Measurements from ENCODE around the gene EXOC6B.
"Not testable (repeated sequence)": the region's sequence is repeated elsewhere in the genome, so short reads cannot be mapped to it uniquely, and the experiment has no call there.

The EXOC6B gene

DNA sequence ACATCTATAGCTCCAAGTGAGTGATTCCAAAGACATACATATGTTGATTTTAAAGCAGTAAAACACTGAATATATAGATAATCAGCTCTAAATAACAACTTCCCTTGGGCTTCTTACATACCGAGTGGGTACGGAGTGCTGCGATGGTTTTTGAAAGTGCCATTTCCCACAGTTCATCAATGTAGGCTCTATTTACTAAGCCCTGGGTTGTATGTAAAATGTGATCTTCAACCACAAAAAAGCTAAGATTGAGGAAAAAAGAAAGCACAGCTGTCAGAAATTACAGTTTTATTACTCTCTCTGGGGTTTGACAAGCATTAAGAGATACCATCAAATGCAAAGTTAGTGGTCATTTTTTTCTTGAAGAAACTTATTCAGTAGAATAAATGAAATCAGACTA lies 312.8 kb downstream of the EXOC6B start:
- Histone ChIP-seq H3K9me3 (ENCODE audit: control insufficient read depth, low read depth, low read length) (no peaks in the 10 kb centered on the region), H3K4me1 (ENCODE audit: control insufficient read depth, low read depth, low read length) (no peaks in the 10 kb centered on the region), H3K4me3 (ENCODE audit: low read length) (no peak overlapping the region), H3K36me3 (ENCODE audit: control insufficient read depth, low read depth, low read length) (peaks cover 4% of the 10 kb centered on the region), H3K27me3 (ENCODE audit: control insufficient read depth, insufficient read depth, low read length) (no peaks in the 10 kb centered on the region), H3K9ac (ENCODE audit: low read length) (no peak overlapping the region), H3K27ac (ENCODE audit: low read length) (no peak overlapping the region)

DNA sequence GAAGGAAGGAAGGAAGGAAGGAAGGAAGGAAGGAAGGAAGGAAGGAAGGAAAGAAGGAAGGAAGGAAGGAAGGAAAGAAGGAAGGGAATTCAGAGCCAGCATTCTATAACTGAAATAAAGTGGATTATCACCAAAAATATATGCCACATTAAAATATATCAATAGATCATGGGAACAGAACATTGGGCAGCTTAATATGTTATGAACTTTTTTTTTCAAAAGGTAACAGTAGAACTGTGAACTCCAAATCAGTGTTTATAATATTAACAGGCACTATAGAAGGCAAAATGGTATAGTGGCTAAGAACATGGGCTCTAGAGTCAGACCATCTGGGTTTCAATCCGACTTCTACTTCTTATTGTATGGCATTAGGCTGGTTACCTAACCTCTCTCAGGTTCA lies 313.5 kb downstream of the EXOC6B start:
- H3K4me1 ChIP-seq (ENCODE audit: control insufficient read depth, low read depth, low read length): no peaks in the 10 kb centered on the region
- H3K9ac ChIP-seq (ENCODE audit: low read length): no peak overlapping the region
- H3K9me3 ChIP-seq (ENCODE audit: control insufficient read depth, low read depth, low read length): no peaks in the 10 kb centered on the region
- peaks cover 4% of the 10 kb centered on the region for H3K36me3 ChIP-seq (ENCODE audit: control insufficient read depth, low read depth, low read length)
- H3K4me3 ChIP-seq (ENCODE audit: low read length): no peak overlapping the region
- no peaks in the 10 kb centered on the region for H3K27me3 ChIP-seq (ENCODE audit: control insufficient read depth, insufficient read depth, low read length)
- H3K27ac ChIP-seq (ENCODE audit: low read length): no peak overlapping the region

DNA sequence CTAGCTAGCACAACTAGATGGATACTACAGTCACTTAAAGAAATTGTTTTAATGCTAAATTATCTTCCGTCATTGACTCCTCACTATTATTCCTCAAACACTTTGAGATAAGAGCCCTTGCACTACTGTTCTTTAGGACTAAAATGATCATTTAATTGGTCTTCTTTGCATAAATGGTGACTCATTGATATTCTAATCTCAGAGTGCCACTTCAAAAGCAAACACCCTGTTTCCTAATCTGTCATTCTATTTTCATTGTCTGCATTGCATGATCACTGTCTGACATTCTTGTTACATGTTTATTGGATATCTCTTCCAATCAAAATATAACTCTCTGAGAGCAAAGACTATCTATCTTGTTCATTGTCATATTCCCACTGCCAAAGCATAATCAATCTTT lies 313.9 kb downstream of the EXOC6B start:
- Histone ChIP-seq H3K4me1 (ENCODE audit: control insufficient read depth, low read depth, low read length) (no peaks in the 10 kb centered on the region), H3K9ac (ENCODE audit: low read length) (no peak overlapping the region), H3K27me3 (ENCODE audit: control insufficient read depth, insufficient read depth, low read length) (no peaks in the 10 kb centered on the region), H3K27ac (ENCODE audit: low read length) (no peak overlapping the region), H3K4me3 (ENCODE audit: low read length) (no peak overlapping the region), H3K36me3 (ENCODE audit: control insufficient read depth, low read depth, low read length) (peaks cover 4% of the 10 kb centered on the region), H3K9me3 (ENCODE audit: control insufficient read depth, low read depth, low read length) (no peaks in the 10 kb centered on the region)

DNA sequence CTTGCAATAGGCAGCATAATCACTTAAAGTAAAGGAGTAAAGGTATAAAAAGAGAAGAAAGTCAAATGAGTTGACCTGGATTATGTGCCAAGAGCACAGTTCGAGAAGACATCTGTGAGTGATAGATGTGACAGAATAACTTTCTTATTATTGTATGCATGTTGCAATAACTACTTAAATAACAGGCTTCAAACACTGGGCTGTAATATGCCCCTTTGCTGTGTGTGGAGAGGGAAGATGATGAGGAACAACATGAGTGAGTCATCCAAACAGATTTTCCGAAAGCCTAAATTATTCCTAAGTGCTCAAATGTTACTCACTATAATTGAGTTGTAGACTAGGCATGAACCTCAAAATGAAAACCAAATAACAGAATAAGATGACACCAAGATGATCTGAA lies 328.1 kb downstream of the EXOC6B start:
- no peaks in the 10 kb centered on the region for H3K4me1 ChIP-seq (ENCODE audit: control insufficient read depth, low read depth, low read length)
- H3K27ac ChIP-seq (ENCODE audit: low read length): no peak overlapping the region
- H3K9ac ChIP-seq (ENCODE audit: low read length): no peak overlapping the region
- no peaks in the 10 kb centered on the region for H3K36me3 ChIP-seq (ENCODE audit: control insufficient read depth, low read depth, low read length)
- H3K27me3 ChIP-seq (ENCODE audit: control insufficient read depth, insufficient read depth, low read length): no peaks in the 10 kb centered on the region
- no peak overlapping the region for H3K4me3 ChIP-seq (ENCODE audit: low read length)
- no peaks in the 10 kb centered on the region for H3K9me3 ChIP-seq (ENCODE audit: control insufficient read depth, low read depth, low read length)

DNA sequence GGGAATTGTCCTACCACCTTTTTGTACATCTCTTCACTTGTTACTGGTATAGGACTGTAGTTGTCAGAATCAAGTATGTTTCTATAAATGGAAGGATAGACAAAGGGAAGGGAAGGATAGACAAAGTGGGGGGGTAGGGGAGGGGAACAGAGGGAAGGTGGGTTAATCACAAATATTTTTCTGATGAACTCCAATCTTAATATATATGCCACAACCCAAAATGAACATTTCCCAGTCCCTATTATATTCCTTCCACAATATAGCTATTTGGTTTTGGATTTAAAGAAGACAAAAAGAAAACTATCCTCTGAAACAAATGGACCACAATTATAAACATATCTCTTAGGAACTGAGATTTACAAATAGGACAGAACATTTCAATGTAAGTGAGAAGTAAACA lies 329.4 kb downstream of the EXOC6B start:
- no peak overlapping the region for H3K27ac ChIP-seq (ENCODE audit: low read length)
- no peaks in the 10 kb centered on the region for H3K9me3 ChIP-seq (ENCODE audit: control insufficient read depth, low read depth, low read length)
- H3K9ac ChIP-seq (ENCODE audit: low read length): no peak overlapping the region
- no peaks in the 10 kb centered on the region for H3K36me3 ChIP-seq (ENCODE audit: control insufficient read depth, low read depth, low read length)
- H3K4me3 ChIP-seq (ENCODE audit: low read length): no peak overlapping the region
- H3K4me1 ChIP-seq (ENCODE audit: control insufficient read depth, low read depth, low read length): no peaks in the 10 kb centered on the region
- no peaks in the 10 kb centered on the region for H3K27me3 ChIP-seq (ENCODE audit: control insufficient read depth, insufficient read depth, low read length)

DNA sequence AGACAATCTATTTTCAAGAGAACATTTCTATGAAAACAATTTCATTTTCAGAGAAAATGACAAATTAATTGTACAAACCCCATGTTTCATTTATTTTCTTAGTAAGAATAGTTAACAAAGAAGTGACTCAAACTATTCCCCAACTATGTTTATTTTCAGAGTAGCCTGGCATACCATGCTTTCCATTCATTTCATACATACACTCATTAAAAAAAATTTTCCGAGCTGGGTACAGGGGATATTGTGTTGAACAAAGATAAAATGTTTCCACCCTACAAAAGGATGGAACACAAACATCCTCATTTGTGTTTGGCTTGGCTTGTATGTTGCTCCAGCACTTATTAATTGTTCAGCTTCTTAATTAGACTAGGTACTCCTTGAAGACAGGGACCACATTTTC lies 331.4 kb downstream of the EXOC6B start:
- Histone ChIP-seq H3K27ac (ENCODE audit: low read length) (no peak overlapping the region), H3K9me3 (ENCODE audit: control insufficient read depth, low read depth, low read length) (no peaks in the 10 kb centered on the region), H3K9ac (ENCODE audit: low read length) (no peak overlapping the region), H3K4me1 (ENCODE audit: control insufficient read depth, low read depth, low read length) (no peaks in the 10 kb centered on the region), H3K27me3 (ENCODE audit: control insufficient read depth, insufficient read depth, low read length) (no peaks in the 10 kb centered on the region), H3K4me3 (ENCODE audit: low read length) (no peak overlapping the region), H3K36me3 (ENCODE audit: control insufficient read depth, low read depth, low read length) (no peaks in the 10 kb centered on the region)

DNA sequence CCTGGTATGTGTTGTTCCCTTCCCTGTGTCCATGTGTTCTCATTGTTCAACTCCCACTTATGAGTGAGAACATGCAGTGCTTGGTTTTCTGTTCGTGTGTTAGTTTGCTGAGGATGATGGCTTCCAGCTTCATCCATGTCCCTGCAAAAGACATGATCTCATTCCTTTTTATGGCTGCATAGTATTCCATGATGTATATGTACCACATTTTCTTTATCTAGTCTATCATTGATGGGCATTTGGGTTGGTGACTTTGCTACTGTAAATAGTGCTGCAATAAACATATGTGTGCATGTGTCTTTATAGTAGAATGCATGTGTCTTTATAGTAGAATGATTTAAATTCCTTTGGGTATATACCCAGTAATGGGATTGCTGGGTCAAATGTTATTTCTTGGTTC lies 341.2 kb downstream of the EXOC6B start:
- not testable (repeated sequence) for H3K4me3 ChIP-seq (ENCODE audit: low read length); H3K9ac ChIP-seq (ENCODE audit: low read length); H3K4me1 ChIP-seq (ENCODE audit: control insufficient read depth, low read depth, low read length); H3K27me3 ChIP-seq (ENCODE audit: control insufficient read depth, insufficient read depth, low read length); H3K9me3 ChIP-seq (ENCODE audit: control insufficient read depth, low read depth, low read length); H3K36me3 ChIP-seq (ENCODE audit: control insufficient read depth, low read depth, low read length); H3K27ac ChIP-seq (ENCODE audit: low read length)

DNA sequence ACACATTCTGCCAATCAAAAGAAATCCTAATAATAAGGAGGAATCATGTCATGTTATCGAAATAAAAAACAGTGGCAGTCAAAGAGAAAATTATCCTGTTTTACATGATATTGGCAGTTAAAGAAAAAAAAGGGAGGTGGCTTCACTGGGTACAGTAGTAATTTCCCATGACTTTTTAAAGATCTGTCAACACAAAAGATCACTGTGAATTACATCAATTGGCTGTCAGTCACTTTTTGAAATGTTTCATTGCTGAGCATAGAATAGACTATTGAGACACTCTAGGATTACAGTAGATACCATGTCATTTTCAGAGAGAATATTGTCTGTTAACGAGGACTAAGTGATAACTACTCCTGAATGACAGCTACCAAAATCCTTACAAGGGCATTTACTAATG lies 342.5 kb downstream of the EXOC6B start:
- no peaks in the 10 kb centered on the region for H3K9me3 ChIP-seq (ENCODE audit: control insufficient read depth, low read depth, low read length)
- no peak overlapping the region for H3K9ac ChIP-seq (ENCODE audit: low read length)
- H3K4me3 ChIP-seq (ENCODE audit: low read length): no peak overlapping the region
- H3K27me3 ChIP-seq (ENCODE audit: control insufficient read depth, insufficient read depth, low read length): no peaks in the 10 kb centered on the region
- no peaks in the 10 kb centered on the region for H3K36me3 ChIP-seq (ENCODE audit: control insufficient read depth, low read depth, low read length)
- no peak overlapping the region for H3K27ac ChIP-seq (ENCODE audit: low read length)
- no peaks in the 10 kb centered on the region for H3K4me1 ChIP-seq (ENCODE audit: control insufficient read depth, low read depth, low read length)

DNA sequence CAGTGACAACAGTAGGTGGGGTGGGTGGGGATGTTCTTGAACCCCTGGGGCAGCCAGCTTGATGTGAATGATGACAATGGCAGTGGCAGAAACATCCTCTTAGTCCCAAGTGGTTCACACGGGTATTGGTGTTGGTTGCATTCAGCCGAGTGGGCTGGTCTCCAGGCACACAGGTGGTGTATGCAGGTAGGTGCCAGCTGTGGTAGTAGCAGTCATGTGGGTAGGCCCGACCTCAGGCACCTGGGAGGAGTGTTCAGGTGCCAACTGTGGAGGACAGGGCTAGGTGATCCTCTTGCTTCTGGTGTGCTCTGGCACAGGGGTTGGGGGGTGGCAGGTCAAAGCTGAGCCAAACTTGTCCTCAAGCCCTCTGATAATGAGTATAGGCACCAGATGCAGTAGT lies 350.6 kb downstream of the EXOC6B start:
- Histone ChIP-seq H3K4me3 (ENCODE audit: low read length) (no peak overlapping the region), H3K9ac (ENCODE audit: low read length) (no peak overlapping the region), H3K9me3 (ENCODE audit: control insufficient read depth, low read depth, low read length) (peaks cover 4% of the 10 kb centered on the region)

DNA sequence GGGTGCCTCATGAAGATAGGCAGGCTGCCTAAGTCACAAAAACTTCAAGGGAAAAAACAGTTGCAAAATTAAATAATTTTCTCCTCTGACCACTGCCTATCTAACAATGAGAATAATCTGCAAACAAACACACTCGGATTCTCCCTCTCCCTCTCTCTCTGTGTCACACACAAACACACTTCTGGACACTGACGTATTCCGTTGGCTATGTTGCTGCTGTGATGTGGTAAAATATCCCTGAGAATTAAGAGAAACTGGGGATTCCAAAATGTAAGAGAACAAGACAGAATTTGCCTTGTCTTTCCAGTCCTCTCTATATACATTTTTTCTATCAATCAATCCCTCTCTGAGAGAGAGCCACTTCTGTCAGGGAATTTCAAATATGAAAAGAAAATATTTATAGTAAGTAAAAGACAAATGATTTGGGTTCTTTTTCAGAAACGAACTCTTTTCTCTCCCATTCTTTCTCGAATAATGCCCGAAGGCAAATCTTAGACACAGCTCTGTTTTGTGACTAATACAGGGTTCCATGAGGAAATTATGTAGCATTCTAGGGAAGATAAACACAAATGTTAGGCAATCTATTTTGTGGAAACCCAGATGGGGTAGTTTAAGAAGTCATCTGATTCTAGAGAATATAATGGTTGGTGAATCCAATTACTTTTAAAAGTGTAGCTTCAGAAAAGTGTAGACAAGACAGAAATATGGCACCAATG lies 367.9 kb downstream of the EXOC6B start:
- Histone ChIP-seq H3K9me3 (ENCODE audit: control insufficient read depth, low read depth, low read length) (no peaks in the 10 kb centered on the region), H3K36me3 (ENCODE audit: control insufficient read depth, low read depth, low read length) (no peaks in the 10 kb centered on the region), H3K4me1 (ENCODE audit: control insufficient read depth, low read depth, low read length) (no peaks in the 10 kb centered on the region), H3K27me3 (ENCODE audit: control insufficient read depth, insufficient read depth, low read length) (no peaks in the 10 kb centered on the region), H3K9ac (ENCODE audit: low read length) (no peak overlapping the region), H3K4me3 (ENCODE audit: low read length) (no peak overlapping the region), H3K27ac (ENCODE audit: low read length) (no peak overlapping the region)

More for the DNA sequence above, 350.6 kb downstream of the EXOC6B start:
- H3K27ac ChIP-seq (ENCODE audit: low read length): no peak overlapping the region
- H3K4me1 ChIP-seq (ENCODE audit: control insufficient read depth, low read depth, low read length): no peaks in the 10 kb centered on the region
- H3K36me3 ChIP-seq (ENCODE audit: control insufficient read depth, low read depth, low read length): no peaks in the 10 kb centered on the region
- no peaks in the 10 kb centered on the region for H3K27me3 ChIP-seq (ENCODE audit: control insufficient read depth, insufficient read depth, low read length)

DNA sequence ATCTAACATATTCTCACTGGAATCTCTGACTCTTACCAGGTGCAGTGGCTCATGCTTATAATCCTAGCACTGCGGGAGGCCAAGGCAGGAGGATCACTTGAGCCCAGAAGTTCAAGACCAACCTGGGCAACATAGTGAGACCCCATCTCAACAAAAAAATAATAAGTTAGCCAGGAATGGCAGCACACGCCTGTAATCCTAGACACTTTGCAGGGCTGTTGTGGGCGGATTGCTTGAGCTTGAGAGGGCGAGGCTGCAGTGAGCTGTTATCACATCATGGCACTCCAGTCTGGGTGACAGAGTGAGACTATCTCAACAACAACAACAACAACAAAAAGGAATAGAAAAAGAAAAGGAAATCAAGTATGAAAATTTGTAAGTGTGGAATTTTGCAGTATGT lies 371.6 kb downstream of the EXOC6B start:
- Histone ChIP-seq H3K9ac (ENCODE audit: low read length) (no peak overlapping the region), H3K9me3 (ENCODE audit: control insufficient read depth, low read depth, low read length) (no peaks in the 10 kb centered on the region), H3K4me3 (ENCODE audit: low read length) (no peak overlapping the region), H3K36me3 (ENCODE audit: control insufficient read depth, low read depth, low read length) (no peaks in the 10 kb centered on the region), H3K27me3 (ENCODE audit: control insufficient read depth, insufficient read depth, low read length) (no peaks in the 10 kb centered on the region), H3K27ac (ENCODE audit: low read length) (no peak overlapping the region), H3K4me1 (ENCODE audit: control insufficient read depth, low read depth, low read length) (peaks cover 6% of the 10 kb centered on the region)

DNA sequence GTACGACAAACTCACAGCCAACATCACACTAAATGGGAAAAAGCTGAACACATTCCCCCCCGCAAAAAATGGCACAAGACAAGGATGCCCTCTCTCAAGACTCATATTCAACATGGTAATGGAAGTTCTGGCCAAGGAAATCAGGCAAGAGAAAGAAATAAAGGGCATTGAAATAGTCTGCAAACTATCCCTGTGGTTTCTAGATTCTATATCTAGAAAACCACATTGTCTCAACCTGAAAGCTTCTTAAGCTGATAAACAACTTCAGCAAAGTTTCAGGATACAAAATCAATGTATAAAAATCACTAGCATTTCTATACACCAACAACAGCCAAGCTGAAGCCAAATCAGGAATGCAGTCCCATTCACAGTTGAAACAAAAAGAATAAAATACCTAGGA lies 383.6 kb downstream of the EXOC6B start:
- no peaks in the 10 kb centered on the region for H3K4me1 ChIP-seq (ENCODE audit: control insufficient read depth, low read depth, low read length)
- no peak overlapping the region for H3K9ac ChIP-seq (ENCODE audit: low read length)
- no peak overlapping the region for H3K4me3 ChIP-seq (ENCODE audit: low read length)
- peaks cover 3% of the 10 kb centered on the region for H3K9me3 ChIP-seq (ENCODE audit: control insufficient read depth, low read depth, low read length)
- no peaks in the 10 kb centered on the region for H3K27me3 ChIP-seq (ENCODE audit: control insufficient read depth, insufficient read depth, low read length)
- no peak overlapping the region for H3K27ac ChIP-seq (ENCODE audit: low read length)
- H3K36me3 ChIP-seq (ENCODE audit: control insufficient read depth, low read depth, low read length): no peaks in the 10 kb centered on the region
